ENCODE data around the gene KCNG4.

The KCNG4 gene

GRCh38 chr16:84240455-84240854 is 643 bp upstream of the KCNG4 start:
- TF ChIP-seq JUND (IDR thresholded peaks at IDR 0.05; ENCODE audit: low read depth): no peak
- in situ Hi-C loops (cut with HindIII; ENCODE audit: low pct_unique_long_range_greater_than_20kb, low sequenced_read_pairs): no loop called here
- DNase-seq (ENCODE audit: low read depth in 1 of 2, low spot score in 1 of 2): no peak

DNA sequence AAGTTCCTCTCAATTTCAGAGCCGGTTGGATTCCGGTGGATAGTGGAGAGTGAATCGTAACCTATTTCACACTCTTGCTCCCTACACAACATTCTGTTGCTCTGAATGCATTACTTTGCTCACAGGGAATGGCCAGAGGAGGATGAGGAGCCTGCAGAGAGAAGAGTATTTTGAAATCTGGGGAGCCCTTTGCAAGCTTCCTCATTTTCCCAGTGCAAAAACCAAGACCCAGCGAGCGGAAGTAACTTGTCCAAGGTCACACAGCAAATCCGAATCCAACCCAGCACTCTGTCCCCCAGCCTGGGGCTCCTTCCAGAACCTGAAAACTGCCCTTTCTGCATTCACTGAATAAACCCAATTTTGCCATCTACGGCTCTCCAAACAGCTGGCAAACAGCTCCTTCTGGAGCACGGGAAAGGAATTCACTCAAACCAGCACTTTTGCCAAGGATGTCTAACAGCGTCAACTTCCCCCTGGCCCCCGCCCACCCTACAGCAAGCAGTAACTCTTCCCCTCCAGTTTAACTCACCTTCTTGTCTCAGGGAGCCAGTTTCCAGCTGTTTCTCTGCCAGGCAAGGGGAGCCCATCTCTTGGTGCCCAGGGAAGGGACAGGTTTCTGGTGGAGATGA is 557 bp downstream of the KCNG4 start:
- no peak for TF ChIP-seq JUND (IDR thresholded peaks at IDR 0.05; ENCODE audit: low read depth)
- DNase-seq (ENCODE audit: low read depth in 1 of 2, low spot score in 1 of 2): no peak
- in situ Hi-C loops (cut with HindIII; ENCODE audit: low pct_unique_long_range_greater_than_20kb, low sequenced_read_pairs): no loop called here

DNA sequence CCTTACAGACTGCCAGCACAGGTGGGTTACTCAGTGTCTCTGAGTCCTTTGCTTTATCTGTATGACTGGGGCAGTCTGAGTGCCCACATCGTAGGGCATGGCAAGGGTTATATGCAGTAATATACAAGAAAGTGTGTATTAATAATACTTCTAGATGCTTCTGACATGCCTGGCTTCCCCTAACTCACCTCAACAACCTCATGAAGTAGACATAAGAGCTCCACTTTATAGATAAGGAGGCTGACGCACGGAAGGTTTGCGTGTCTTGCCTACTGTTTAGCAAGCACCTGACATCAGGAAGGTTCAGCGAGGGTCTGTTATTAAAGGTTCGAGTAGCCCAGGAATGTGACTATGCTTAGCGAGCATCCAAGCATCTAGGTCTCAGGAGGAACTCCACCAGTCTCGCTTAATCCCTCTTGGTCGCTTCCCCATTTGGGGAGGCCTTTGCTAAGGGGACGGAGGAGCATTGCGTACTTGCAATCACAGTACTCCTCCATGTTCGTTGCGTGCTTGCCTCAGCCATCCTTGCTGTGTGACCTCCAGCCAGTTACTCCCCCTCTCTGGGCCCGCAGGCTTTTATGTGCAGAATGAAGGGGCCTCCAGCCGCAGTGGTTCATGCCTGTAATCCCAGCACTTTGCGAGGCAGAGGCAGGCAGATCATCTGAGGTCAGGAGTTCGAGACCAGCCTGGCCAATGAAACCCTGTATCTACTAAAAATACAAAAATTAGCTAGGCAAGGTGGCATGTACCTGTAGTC is 1.6 kb downstream of the KCNG4 start:
- no peak for TF ChIP-seq JUND (IDR thresholded peaks at IDR 0.05; ENCODE audit: low read depth)
- no peak for DNase-seq (ENCODE audit: low read depth in 1 of 2, low spot score in 1 of 2)
- in situ Hi-C loops (cut with HindIII; ENCODE audit: low pct_unique_long_range_greater_than_20kb, low sequenced_read_pairs): no loop called here

GRCh38 chr16:84236671-84237070 is 3.1 kb downstream of the KCNG4 start:
- TF ChIP-seq JUND (IDR thresholded peaks at IDR 0.05; ENCODE audit: low read depth): no peak
- DNase-seq (ENCODE audit: low read depth in 1 of 2, low spot score in 1 of 2): no peak
- in situ Hi-C loops (cut with HindIII; ENCODE audit: low pct_unique_long_range_greater_than_20kb, low sequenced_read_pairs): no loop called here

DNA sequence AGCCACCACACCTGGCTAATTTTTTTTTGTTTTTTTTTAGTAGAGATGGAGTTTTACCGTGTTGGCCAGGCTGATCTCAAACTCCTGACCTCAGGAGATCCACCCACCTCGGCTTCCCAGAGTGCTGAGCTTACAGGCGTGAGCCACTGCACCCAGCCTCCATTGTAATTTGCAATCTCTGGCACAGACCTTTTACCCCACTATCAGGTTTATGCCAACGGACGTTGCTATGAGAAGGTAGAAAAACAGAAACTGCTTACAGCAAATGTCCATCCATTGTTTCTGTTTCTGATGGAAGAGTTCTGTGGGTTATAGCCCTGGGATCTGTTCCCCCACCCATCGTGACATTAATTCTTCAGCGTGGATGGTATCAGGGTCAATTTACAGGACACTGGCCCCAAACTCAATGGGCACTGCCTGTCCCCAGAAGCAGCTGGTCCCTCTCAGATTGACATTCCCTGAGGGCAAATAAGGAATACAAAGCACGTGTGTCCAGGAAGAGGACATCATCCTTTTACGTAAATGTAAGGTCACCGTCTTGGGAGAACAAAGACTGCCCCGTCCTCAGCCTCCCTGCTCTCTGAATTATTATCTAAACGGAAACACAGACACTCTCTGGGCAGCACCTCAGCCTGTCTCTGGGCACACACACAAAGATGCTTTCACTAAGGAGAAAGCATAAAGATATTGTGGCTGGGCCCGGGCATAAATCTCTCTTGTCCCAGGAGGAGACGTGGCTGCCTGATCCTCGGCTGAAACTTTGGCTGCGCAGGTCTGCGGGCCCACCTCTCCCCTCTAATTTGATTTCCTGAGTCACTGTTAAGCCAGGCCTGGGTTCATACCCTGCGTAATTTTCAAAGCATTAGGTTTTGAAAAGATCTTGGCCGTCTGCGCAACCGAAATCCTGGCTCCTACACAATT is 5.2 kb downstream of the KCNG4 start:
- in situ Hi-C loops (cut with HindIII; ENCODE audit: low pct_unique_long_range_greater_than_20kb, low sequenced_read_pairs): no loop called here
- no peak for TF ChIP-seq JUND (IDR thresholded peaks at IDR 0.05; ENCODE audit: low read depth)
- DNase-seq (ENCODE audit: low read depth in 1 of 2, low spot score in 1 of 2): no peak

DNA sequence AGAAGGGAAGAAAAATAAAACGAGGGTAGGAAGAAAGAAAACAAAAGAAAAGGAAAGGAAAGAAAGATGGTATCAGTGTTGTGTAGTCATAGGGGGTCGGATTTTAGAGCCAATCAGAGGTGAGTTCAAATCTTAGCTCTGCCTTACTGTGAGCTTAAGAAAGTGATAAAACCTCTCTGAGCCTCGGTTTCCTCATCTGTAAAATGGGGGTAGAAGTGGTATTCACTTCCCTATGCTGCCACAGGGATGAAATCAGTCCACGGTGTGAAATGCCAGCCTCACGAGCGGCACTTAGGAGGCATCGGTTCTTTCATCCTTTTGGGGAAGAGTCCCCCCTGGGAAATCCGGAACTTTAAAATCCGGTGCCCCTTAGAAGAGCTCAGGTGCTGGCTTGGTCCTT is 6.1 kb downstream of the KCNG4 start:
- TF ChIP-seq JUND (IDR thresholded peaks at IDR 0.05; ENCODE audit: low read depth): no peak
- in situ Hi-C loops (cut with HindIII; ENCODE audit: low pct_unique_long_range_greater_than_20kb, low sequenced_read_pairs): no loop called here
- DNase-seq (ENCODE audit: low read depth in 1 of 2, low spot score in 1 of 2): no peak

- in situ Hi-C loops (cut with HindIII; ENCODE audit: low pct_unique_long_range_greater_than_20kb, low sequenced_read_pairs): no loop called here
- DNase-seq (ENCODE audit: low read depth in 1 of 2, low spot score in 1 of 2): no peak
Measured at GRCh38 chr16:84232969-84233368, 6.8 kb downstream of the KCNG4 start.

DNA sequence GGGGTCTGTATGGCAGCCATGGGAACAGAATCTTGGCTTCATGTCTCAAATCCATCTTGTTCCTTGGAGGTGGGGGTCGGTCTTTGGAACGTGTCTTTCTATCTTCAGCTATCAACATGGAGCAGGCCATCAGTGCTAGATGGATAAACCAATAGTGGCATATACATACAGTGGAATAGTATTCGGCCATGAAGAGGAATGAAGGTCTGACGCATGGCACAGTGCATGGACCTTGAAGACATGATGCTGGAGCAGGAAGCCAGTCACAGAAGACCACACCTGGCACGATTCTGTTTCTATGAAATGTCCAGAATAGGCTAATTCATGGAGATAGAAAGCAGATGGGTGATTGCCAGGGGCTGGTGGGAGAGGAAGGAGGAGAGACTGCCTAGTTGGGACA is 7.8 kb downstream of the KCNG4 start:
- in situ Hi-C loops (cut with HindIII; ENCODE audit: low pct_unique_long_range_greater_than_20kb, low sequenced_read_pairs): no loop called here
- DNase-seq (ENCODE audit: low read depth in 1 of 2, low spot score in 1 of 2): no peak
- TF ChIP-seq JUND (IDR thresholded peaks at IDR 0.05; ENCODE audit: low read depth): no peak

More at GRCh38 chr16:84232969-84233368, 6.8 kb downstream of the KCNG4 start:
- no peak for TF ChIP-seq JUND (IDR thresholded peaks at IDR 0.05; ENCODE audit: low read depth)

- in situ Hi-C loops (cut with HindIII; ENCODE audit: low pct_unique_long_range_greater_than_20kb, low sequenced_read_pairs): no loop called here
- no peak for DNase-seq (ENCODE audit: low read depth in 1 of 2, low spot score in 1 of 2)
- no peak for TF ChIP-seq JUND (IDR thresholded peaks at IDR 0.05; ENCODE audit: low read depth)
Measured at GRCh38 chr16:84229471-84229870, 10.3 kb downstream of the KCNG4 start.

- TF ChIP-seq JUND (IDR thresholded peaks at IDR 0.05; ENCODE audit: low read depth): no peak
- in situ Hi-C loops (cut with HindIII; ENCODE audit: low pct_unique_long_range_greater_than_20kb, low sequenced_read_pairs): no loop called here
- no peak for DNase-seq (ENCODE audit: low read depth in 1 of 2, low spot score in 1 of 2)
Measured at GRCh38 chr16:84228256-84228838, 11.5 kb downstream of the KCNG4 start.

GRCh38 chr16:84227548-84227947 is 12.3 kb downstream of the KCNG4 start:
- in situ Hi-C loops (cut with HindIII; ENCODE audit: low pct_unique_long_range_greater_than_20kb, low sequenced_read_pairs): no loop called here
- no peak for DNase-seq (ENCODE audit: low read depth in 1 of 2, low spot score in 1 of 2)

DNA sequence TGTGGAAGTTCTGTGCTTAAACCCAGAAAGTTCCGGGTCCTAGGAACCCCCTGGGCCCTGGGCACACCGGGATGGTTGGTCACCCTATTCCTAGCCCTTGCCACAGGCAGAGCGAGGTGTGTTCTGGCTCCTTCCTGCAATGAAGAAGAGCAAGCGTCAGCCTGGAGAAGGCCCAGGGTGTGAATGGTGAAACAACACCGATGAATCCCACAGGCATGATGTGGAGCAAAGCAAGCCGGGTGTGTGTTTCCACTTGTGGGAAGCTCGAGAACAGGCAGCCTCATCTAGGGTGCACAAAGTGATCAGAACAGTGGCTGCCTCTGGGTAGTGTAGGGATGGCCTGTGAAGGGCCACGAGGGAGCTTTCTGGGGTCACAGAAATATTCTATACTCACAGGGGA is 13.8 kb downstream of the KCNG4 start:
- TF ChIP-seq JUND (IDR thresholded peaks at IDR 0.05; ENCODE audit: low read depth): no peak
- DNase-seq (ENCODE audit: low read depth in 1 of 2, low spot score in 1 of 2): no peak
- in situ Hi-C loops (cut with HindIII; ENCODE audit: low pct_unique_long_range_greater_than_20kb, low sequenced_read_pairs): no loop called here

More at GRCh38 chr16:84227548-84227947, 12.3 kb downstream of the KCNG4 start:
- no peak for TF ChIP-seq JUND (IDR thresholded peaks at IDR 0.05; ENCODE audit: low read depth)

Data from T47D (cell line).